ENCODE results near the gene TNPO3.
A peak's percentile ranks its signal among the peaks of the same experiment; 100 is the strongest.

Gene TNPO3

GRCh38 chr7:128937647-128938543 lies 117.0 kb downstream of the TNPO3 start, which contains the start of gene IRF5:
Gene IRF5, plus strand, starts transcription at chr7:128937927. Its CDS starts 4,155 bp downstream, at chr7:128942082.
- peaks cover 3% of the 10 kb centered on the region; the same call in 1 of the 2 replicates for H3F3A ChIP-seq (ENCODE audit: insufficient read depth)
- H3K79me2 ChIP-seq (ENCODE audit: insufficient read depth, low read length): no peaks in the 10 kb centered on the region
- H3K9ac ChIP-seq (ENCODE audit: low read length): peak within 1 kb of the TSS; percentile 51
- peak within 1 kb of the TSS; percentile 47 for H3K4me3 ChIP-seq (ENCODE audit: insufficient read depth, low read length, poor library complexity, severe bottlenecking)
- peak within 1 kb of the TSS; percentile 58 for H3K4me2 ChIP-seq (ENCODE audit: low read depth, low read length, poor library complexity, severe bottlenecking)
- H3K9me3 ChIP-seq (ENCODE audit: insufficient read depth, low read length): no peaks in the 10 kb centered on the region
- H3K27ac ChIP-seq (ENCODE audit: low read depth, low read length): no peak within 1 kb of the TSS
- no peaks in the 10 kb centered on the region for H3K9me2 ChIP-seq (replicated peaks; ENCODE audit: insufficient read depth, low read length)
- peak within 1 kb of the TSS; percentile 81 for H2AFZ ChIP-seq (ENCODE audit: low read depth, low read length, severe bottlenecking)
- H4K20me1 ChIP-seq (ENCODE audit: low read depth, low read length): no peaks in the 10 kb centered on the region
- H3K27me3 ChIP-seq (ENCODE audit: low read length): no peaks in the 10 kb centered on the region
- H3K36me3 ChIP-seq (ENCODE audit: low read length): no peaks in the 10 kb centered on the region
- TF ChIP-seq EZH2phosphoT487 (conservative IDR thresholded peaks at IDR 0.05; ENCODE audit: low read length) (no peak), CTCF (IDR thresholded peaks at IDR 0.05; ENCODE audit: insufficient read depth, low read length, poor library complexity, severe bottlenecking) (no peak)

GRCh38 chr7:128937271-128937646 lies 117.7 kb downstream of the TNPO3 start:
- Histone ChIP-seq H3K9ac (ENCODE audit: low read length) (peak overlapping the region; percentile 51; the same call in 1 of the 2 replicates), H4K20me1 (ENCODE audit: low read depth, low read length) (no peaks in the 10 kb centered on the region), H2AFZ (ENCODE audit: low read depth, low read length, severe bottlenecking) (peak overlapping the region; percentile 81), H3F3A (ENCODE audit: insufficient read depth) (peaks cover 3% of the 10 kb centered on the region; the same call in 1 of the 2 replicates), H3K36me3 (ENCODE audit: low read length) (no peaks in the 10 kb centered on the region), H3K27me3 (ENCODE audit: low read length) (no peaks in the 10 kb centered on the region), H3K79me2 (ENCODE audit: insufficient read depth, low read length) (no peaks in the 10 kb centered on the region), H3K9me3 (ENCODE audit: insufficient read depth, low read length) (no peaks in the 10 kb centered on the region), H3K4me3 (ENCODE audit: insufficient read depth, low read length, poor library complexity, severe bottlenecking) (no peak overlapping the region), H3K4me2 (ENCODE audit: low read depth, low read length, poor library complexity, severe bottlenecking) (peak overlapping the region; percentile 58), H3K27ac (ENCODE audit: low read depth, low read length) (no peak overlapping the region), H3K9me2 (replicated peaks; ENCODE audit: insufficient read depth, low read length) (no peaks in the 10 kb centered on the region)
- TF ChIP-seq CTCF (IDR thresholded peaks at IDR 0.05; ENCODE audit: insufficient read depth, low read length, poor library complexity, severe bottlenecking) (no peak), EZH2phosphoT487 (conservative IDR thresholded peaks at IDR 0.05; ENCODE audit: low read length) (no peak)

- H3K4me3 ChIP-seq (ENCODE audit: insufficient read depth, low read length, poor library complexity, severe bottlenecking): no peak overlapping the region
- H3K9ac ChIP-seq (ENCODE audit: low read length): no peak overlapping the region
- H3K27ac ChIP-seq (ENCODE audit: low read depth, low read length): no peak overlapping the region
- H3F3A ChIP-seq (ENCODE audit: insufficient read depth): peaks cover 3% of the 10 kb centered on the region; the same call in 1 of the 2 replicates
- H2AFZ ChIP-seq (ENCODE audit: low read depth, low read length, severe bottlenecking): no peak overlapping the region
- H4K20me1 ChIP-seq (ENCODE audit: low read depth, low read length): no peaks in the 10 kb centered on the region
- no peak overlapping the region for H3K4me2 ChIP-seq (ENCODE audit: low read depth, low read length, poor library complexity, severe bottlenecking)
- TF ChIP-seq EZH2phosphoT487 (conservative IDR thresholded peaks at IDR 0.05; ENCODE audit: low read length) (no peak), CTCF (IDR thresholded peaks at IDR 0.05; ENCODE audit: insufficient read depth, low read length, poor library complexity, severe bottlenecking) (no peak)
- no peaks in the 10 kb centered on the region for H3K27me3 ChIP-seq (ENCODE audit: low read length)
- H3K9me3 ChIP-seq (ENCODE audit: insufficient read depth, low read length): no peaks in the 10 kb centered on the region
- no peaks in the 10 kb centered on the region for H3K9me2 ChIP-seq (replicated peaks; ENCODE audit: insufficient read depth, low read length)
- H3K79me2 ChIP-seq (ENCODE audit: insufficient read depth, low read length): no peaks in the 10 kb centered on the region
- H3K36me3 ChIP-seq (ENCODE audit: low read length): no peaks in the 10 kb centered on the region
Observed at GRCh38 chr7:128936798-128937197, 118.1 kb downstream of the TNPO3 start.
